OCI-M2 (cell line): Measurements from ENCODE around the gene SERTM2.

Experiments
- DNase-seq: peaks from one replicate; lab custom pipeline; 2025; ENCODE audit not compliant: unreplicated experiment; lab: John Stamatoyannopoulos, UW

SERTM2 gene

GRCh38 chrX:111555406-111555958, 44.0 kb downstream of the SERTM2 start:
- no peak for DNase-seq

GRCh38 chrX:111560801-111561200, 49.4 kb downstream of the SERTM2 start:
- no peak for DNase-seq

- no peak for DNase-seq
Observed at GRCh38 chrX:111561851-111562250, 50.4 kb downstream of the SERTM2 start.

GRCh38 chrX:111567542-111568255, 56.3 kb downstream of the SERTM2 start:
- DNase-seq = no peak

GRCh38 chrX:111568354-111568753, 56.9 kb downstream of the SERTM2 start:
- DNase-seq = no peak

- DNase-seq = no peak
Observed at GRCh38 chrX:111568817-111569216, 57.4 kb downstream of the SERTM2 start.
